ENCODE measurements around the gene ZNF513.

ZNF513 gene

DNA sequence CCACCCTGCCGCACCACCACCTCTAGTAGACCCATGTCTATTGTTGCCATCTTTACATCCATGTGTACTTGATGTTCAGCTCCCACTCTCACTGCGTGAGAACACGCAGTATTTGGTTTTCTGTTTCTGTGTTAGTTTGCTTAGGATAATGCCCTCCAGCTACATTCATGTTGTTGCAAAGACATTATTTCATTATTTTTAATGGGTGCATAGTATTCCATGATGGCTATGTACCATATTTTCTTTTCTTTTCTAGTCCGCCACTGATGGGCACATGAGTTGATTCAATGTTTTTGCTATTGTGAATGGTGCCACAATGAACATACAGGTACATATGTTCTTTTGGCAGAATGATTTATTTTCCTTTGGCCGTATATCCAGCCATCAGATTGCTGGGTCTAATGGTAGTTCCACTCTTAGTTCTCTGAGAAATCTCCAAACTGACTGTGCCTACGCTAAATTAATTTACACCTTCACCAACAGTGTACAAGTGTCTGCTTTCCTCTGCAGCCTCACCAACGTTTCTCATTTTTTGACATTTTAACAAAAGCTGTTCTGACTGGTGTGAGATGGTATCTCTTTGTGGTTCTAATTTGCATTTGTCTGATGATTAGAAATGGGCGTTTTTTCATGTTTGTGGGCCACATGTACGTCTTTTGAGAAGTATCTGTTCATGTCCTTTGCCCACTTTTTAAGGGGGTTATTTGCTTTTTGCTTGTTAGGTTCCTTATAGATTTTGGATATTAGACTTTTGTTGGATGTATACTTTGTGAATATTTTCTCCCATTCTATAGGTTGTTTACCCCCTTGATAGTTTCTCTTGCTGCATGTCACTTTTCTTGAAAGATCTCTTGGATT, 10.5 kb upstream of the ZNF513 start:
- DNase-seq (ENCODE audit: low read depth), result no peak

DNA sequence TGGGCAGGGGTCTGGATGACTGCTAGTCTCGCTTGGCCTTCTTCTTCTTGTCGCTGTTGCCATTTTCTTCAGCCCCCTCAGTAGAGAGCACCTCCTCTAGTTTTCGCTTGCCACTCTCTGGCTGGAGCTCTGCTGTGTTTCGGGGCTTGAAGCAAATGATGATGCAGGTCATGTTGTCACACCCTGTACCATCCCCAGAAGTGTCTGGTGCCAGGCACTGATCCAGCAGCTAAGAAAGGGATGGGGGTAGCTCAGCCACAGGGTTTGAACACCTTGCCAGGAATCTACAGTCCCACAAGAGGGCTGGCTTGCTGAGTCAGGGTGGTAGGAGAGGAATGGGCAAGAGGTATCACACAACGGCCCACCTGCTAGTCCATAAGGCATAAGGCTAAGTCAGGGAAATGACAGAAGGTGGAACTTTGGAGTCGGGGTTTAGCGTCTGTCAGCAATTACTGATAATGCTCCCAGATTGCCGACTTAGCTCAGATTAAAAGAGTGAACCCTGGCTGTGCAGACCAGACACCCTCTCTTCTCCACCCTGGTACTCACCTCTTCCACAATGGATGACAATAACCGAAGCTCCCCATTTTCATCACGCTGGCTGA, 1.1 kb upstream of the ZNF513 start:
- no peak for DNase-seq (ENCODE audit: low read depth)

DNA sequence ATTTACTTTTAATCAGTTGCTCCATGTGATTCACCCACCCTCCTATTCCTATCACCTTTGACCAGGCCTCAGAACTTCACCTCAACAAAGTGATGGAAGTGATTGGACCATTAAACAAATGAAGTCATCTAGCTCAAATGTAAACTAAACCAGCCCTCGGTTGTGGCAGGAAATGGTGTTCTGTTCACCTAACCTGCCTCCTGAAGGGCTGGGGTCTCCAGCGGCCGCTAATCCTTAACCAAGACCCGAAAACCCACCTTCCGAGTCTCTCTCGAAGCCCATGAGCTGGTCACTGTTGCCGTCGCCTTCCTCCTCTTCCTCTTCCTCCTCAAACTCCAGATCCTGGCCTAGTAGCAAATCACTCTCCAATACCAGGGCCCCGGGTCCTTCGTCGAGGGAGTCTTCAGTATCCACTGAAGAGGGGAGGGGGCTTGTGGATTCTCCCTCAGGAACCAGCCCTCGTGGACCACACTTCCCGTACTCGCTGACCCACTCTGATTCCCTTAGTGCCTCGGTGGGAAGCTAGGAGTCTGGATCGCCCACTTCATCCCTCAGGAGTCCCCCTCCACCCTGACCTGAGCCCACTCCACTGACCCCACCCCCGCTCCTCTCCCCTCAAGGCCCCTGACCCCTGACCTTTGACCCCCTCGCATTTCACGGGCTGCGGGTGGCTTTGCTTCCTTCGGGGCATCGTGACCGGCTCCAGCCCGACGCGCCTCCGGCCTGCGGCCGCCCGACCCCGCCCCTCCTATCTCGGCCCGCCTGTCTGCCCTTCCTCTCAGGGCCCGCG, 503 bp downstream of the ZNF513 start:
- peak; percentile 8 for DNase-seq (ENCODE audit: low read depth)

DNA sequence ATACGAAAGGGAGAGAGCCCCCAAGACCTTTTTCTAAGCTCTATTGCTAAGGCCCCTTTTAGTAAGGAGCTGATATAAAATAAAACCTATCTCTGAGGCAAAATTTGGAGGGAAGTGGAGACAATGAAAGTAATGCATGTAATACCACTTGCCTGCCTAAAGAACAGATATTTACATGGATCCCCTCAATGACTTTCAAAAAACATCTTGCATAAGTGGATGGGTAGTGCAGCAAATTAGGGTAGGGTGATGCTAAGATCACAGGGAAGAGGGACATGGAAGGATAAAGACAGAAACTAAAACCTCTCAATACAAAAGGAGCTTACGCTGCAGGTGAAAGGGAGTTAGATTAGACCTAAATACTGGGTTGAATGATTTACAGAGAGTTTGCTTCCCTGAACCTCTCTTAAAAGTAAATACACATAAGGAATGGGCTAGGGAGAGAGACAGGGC, 1.1 kb downstream of the ZNF513 start:
- no peak for DNase-seq (ENCODE audit: low read depth)

DNA sequence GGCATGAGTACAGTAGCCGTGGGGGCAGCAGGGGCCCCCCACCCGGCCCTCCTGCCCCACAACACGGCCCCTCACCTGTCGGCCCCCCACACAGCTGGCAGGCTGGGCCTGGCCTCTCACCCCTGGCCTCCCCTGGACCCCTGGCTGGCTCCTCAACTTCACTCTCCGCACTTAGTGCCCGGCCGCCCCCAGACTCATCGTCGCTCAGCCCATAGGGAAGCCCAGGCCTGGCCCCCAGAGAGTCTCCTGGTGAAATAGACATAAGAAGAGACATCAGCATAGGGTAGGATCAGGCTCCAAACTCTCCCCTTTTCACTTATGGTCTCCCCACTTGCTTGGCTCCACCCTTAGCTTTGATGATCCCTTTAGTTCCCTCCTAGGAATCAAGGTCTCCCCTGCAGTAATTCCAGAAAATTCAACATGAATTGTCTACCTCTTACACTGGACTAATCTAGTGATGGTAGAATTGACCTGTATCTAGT, 1.7 kb downstream of the ZNF513 start:
- DNase-seq (ENCODE audit: low read depth), result no peak

DNA sequence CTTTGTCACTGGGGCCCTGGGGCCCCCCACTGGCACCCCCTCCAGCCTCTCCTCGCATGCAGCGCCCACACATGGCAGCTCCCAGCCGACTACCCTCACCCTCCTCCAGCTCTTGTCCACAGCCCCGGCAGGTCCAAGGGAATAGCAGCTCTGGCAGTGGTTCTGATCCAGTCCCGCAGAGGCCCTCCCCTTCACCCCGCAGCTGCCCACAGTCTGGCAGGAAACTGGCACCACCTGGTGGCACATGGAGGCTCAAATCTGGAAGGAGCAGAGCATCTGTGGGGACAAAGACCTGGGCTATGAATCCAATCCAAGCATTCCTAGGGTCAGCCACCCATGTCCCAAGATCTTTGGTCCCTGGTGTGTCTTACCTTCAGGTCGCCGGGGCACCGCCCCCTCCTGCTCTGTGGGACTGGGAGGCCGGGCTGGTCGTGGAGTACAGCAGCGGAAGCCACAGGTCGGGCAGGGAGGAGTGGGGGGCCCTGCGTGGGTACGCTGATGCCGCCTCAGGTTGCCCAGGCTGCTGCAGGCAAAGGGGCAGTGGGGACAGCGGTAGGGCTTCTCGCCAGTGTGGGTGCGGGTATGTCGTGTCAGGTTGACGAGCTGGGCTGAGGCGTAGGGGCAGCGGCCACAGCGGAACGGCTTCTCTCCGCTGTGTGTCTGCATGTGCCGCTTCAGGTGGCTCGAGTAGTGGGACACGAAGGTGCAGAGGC, 2.3 kb downstream of the ZNF513 start:
- no peak for DNase-seq (ENCODE audit: low read depth)

DNA sequence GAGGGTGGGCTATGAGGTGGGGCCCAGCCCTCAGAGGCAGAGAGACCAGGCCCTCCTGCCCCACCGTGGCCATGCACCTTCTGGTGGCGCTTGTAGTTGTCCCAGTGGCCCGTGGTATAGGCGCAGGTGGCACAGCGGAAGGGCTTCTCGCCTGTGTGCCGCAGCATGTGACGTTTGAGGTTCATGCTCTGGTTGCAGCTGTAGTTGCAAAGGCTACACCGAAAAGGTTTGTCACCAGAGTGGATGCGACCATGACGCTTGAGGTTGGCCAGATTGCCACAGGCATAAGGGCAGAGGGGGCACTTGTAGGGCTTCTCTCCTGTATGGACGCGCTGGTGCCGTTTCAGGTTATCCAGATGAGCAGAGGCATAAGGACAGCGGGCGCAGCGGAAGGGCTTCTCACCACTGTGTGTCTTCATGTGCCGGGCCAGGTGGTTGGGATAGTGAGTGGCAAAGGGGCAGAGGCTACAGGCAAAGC, 2.9 kb downstream of the ZNF513 start:
- DNase-seq (ENCODE audit: low read depth), result no peak

DNA sequence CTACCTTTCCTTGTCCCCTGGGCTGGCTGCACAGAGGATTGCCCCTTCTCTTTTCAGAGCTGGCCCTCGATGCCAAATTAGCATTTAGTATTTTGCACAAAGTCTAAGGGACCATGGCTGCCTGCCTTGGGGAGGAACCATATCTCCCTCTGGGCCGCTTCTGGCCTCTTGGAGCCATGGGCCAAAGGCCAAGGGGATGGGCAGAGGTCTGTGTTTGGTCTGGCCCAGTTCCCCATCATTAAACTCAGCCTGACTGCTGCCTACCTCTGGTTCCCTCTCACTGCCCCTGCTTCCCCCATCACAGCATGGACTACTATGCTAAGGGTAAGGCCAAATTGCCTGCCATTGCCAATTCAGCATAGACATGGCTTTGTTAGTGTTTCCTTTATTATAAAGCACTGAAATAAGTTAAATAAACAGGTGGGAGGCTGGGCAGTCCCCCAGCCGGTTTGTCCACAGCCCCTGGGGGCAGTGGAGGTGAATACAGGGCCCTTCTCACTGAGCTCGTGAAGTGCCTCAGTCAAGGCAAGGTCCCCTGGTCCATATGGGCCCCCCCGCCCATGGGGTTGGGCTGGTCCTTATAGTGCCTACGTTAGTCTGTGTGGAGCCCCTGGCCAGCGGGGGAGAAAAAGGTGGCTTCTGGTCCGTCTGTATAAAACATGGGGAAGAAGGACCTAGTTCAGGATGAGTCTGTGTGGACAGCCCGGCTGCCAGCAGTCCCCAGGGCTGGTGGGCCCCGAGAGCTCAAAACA, 3.5 kb downstream of the ZNF513 start:
- no peak for DNase-seq (ENCODE audit: low read depth)

DNA sequence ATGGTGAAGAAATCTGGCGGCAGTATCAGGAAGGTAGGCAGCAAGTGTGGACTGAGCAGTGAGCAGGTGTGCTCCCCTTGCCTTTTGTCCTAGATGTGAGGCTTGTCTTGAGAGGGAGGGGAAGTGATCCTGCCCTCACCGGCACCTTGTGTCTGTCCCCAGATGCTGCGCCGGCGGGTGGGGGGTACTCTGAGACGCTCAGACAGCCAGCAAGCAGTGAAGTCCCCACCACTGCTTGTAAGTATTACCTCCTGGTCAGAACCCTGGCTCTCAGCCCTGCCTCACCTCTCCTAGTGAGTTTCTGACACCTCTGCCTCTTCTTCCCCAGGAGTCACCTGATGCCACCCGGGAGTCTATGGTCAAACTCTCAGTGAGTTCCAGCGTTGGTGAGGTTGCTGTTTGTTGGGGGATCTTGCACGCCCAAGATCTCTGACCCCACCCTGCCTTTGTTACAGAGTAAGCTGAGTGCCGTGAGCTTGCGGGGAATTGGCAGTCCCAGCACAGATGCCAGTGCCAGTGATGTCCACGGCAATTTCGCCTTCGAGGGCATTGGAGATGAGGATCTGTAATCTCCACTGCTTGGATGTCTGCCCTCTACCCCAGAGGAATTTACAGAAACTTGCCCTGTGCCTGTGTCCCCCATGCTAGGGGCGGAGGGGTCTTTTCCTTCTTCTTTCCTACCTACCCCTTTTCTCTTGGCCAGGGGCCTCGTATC, 4.2 kb downstream of the ZNF513 start:
- DNase-seq (ENCODE audit: low read depth), result no peak

DNA sequence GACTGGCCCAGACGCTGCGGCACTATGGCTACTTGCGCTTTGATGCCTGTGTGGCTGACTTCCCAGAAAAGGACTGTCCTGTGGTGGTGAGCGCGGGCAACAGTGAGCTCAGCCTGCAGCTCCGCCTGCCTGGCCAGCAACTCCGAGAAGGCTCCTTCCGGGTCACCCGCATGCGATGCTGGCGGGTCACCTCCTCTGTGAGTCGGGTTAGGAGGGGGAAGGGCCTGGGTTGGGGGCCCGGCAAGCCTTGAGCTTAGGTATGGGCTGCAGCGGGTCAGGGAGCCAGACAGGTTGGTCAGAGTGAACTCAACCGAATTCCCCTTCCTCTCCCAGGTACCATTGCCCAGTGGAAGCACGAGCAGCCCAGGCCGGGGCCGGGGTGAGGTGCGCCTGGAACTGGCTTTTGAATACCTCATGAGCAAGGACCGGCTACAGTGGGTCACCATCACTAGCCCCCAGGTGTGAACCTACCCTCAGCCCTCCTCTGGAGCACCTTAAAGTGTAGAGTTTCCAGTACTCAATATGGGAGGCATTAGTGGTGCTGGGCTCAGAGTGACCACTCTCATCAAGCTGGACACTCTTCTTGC, 4.9 kb downstream of the ZNF513 start:
- DNase-seq (ENCODE audit: low read depth), result no peak

DNA sequence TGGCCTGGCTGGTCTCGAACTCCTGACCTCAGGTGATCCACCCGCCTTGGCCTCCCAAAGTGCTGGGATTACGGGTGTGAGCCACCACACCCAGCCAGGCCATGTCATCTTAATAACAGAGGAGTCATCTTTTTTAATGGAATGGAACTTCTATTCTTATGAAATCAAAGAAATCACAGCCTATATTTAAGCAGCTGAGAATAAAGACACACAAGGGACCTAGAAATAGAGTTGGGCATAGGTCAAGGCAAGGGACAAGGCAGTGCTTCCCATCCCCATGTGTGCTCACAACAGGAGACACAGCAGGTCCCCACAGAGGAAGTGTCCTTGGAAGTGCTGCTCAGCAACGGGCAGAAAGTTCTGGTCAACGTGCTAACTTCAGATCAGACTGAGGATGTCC, 7.0 kb downstream of the ZNF513 start:
- DNase-seq (ENCODE audit: low read depth), result no peak

DNA sequence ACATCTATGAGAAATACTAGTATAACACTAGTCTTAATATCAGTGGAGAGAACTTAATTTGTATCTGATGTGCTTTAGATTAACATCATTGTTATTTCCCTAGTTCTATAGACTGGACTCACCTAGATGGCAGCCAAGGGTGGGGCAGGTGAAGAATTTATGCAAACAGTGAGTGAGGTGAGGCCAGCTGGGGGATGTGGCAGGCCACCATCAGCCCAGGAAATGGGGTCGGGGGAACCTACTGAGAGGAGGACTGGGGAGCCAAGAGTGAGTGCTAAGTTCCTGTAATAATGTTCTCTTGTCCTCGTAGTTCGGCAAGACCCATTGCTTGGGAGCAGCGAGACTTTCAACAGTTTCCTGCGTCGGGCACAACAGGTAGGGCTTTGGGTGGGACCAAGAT, 7.6 kb downstream of the ZNF513 start:
- DNase-seq (ENCODE audit: low read depth), result no peak

DNA sequence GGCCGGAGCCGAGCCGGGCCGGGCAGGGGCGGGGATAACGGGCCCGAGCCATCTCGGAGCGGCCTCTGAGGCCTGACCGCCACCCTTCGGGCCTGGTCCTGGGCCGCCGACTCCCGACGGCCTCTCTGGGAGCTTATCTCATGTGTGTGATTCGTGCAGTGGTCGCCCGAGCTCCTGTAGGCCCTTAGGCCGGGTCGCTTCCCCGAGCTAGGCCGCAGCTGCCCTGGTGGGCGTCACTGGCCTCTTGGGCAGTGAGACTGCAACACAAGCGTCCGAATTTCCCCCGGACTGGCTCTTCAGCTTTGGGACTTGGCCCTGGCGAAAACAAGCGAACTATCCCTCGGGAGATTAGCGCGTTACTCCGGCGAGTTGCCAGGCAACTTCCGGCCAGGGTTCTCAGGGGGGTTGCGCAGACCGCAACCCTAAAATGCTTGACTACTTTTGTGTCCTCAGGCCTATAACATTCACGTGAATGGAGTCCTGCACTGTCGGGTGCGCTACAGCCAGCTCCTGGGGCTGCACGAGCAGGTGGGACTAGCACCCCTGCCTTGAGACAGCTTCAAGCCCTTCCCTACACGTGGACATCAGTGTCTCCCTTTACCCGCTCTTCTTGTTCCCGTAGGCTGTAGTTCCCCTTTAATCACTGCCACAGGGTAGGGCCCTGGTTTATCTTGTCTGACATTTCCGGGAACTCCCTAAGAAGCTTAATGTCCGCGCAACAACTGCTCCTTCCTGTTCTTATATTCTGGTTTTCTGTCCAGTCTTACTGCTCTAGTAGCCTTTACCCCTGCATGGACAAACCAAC, 9.5 kb downstream of the ZNF513 start:
- DNase-seq (ENCODE audit: low read depth), result peak; percentile 7

DNA sequence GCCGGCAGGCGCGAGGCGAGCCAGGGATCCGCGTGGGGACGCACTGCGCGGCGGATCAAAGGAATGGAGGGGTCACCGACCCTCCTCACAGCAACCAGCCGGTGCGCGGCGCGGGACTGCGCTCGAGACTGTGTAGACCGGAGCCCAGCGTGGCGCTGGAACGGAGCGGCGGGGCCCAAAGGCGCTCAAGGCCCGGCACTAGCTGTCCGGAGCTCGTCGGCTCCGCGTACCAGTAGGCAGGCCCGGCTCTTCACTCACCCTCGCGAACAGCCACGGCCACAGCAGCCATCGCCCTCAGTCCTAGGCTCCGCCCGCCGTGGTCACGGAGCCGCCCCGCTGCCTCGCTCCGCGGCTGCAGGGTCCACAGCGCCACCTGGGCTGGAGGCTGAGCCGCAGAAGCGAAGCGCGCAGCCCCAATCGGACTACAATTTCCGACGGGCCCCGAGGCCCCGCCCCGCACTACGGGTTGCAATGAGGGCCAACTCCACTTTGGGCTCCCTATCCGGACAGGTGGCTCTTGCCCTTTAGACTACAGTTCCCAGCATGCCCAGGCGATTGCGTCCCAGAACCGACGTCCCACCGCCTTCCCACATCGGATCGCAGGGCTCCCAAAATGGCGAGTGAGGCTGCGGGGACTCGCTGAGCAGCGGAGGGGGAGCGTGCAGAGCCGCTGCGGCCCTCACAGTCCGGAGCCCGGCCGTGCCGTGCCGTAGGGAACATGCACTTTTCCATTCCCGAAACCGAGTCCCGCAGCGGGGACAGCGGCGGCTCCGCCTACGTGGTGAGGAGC, 10.3 kb downstream of the ZNF513 start, which contains the start of the genes EIF2B4 and SNX17:
TSS of gene EIF2B4 (minus strand) at position 313 of the 790 bp plus-strand sequence. CDS start at position 289, 24 bp downstream.
TSS of gene SNX17 (plus strand) at position 591 of the 790 bp plus-strand sequence. CDS start at position 719, 128 bp downstream.
- DNase-seq (ENCODE audit: low read depth), result peak; percentile 98

DNA sequence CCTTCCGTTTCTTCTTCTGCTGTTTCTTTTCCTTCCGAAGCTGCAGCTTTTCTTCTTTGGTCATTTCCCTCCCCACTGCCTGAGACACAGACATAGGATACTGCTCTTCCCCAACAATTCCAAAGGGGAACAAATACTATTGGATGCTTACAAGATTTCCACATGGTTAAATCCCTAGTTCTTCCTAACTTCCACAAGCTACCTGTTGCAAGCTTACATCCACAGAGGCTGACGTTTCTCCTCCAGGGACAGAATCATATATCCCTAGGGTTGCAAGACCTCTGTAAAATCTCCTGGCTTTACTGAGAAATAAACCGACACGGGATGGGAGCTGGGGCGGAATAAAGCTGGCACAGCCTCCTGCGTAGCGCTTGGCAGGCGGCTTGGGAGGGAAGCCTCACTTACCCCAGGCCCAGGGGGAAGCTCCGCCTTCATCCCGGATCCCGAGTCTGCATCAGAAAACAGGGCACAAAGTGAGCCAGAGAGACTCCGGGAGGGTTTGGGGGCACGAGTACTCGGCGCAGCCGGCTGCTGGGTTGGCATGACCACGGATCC, 11.0 kb downstream of the ZNF513 start:
- DNase-seq (ENCODE audit: low read depth), result no peak

DNA sequence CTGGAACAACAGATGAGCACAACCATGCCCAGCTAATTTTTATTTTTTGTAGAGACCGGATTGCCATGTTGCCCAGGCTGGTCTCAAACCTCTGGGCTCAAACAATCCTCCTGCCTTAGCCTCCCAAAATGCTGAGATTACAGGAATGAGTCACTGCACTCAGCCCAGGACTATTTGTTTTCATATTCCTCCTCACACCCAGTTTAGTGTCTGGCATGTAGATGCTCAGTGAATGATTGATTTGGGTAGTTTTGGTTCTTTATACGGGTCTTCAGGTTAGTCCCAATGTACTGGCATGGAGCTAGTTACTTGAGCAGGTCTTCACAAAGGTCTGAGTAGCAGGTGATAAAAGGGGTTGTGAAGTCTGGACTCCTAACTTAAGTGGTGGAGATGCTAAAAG, 16.6 kb downstream of the ZNF513 start:
- DNase-seq (ENCODE audit: low read depth), result no peak

DNA sequence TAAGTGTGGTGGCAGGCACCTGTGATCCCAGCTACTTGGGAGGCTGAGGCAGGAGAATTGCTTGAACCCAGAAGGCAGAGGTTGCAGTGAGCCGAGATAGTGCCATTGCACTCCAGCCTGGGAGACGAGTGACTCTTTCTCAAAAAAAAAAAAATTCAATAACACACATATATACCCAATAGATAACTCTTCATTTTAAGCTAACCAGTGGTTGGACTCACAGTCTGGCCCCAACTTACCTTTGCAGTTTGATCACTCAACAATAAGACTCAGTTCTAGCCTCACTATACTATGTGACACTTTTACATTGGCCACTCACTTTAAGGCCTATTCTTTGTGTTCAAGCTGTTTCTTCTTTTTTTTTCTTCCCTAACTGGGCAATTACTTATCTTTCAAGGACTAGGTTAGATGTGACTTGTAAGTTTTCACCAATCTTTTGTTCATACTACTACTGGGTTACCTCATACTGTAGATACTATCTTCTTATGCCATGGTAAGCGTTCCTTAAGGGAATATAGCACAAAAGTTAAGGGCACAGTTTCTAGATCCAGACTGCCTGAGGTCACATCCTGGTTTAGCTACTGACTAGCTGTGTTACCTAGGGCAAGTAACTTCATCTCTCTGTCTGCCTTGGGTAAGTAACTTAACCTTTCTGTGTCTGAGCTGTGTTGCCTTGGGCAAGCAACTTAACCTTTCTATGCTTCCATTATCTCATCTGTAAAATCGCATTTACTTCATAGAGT, 17.7 kb downstream of the ZNF513 start:
- DNase-seq (ENCODE audit: low read depth), result no peak

Measured in stimulated activated CD8-positive, alpha-beta memory T cell treated with anti-CD3 and anti-CD28 coated beads, Interleukin-12 subunit alpha, Interleukin-12 subunit beta, amount 100 ng/mL, for 1 hour (primary cell).